Stimulated activated CD4-positive, alpha-beta T cell treated with anti-CD3 and anti-CD28 coated beads, Interleukin-12 subunit alpha, Interleukin-12 subunit beta, amount 100 ng/mL, for 4 hours (primary cell): ENCODE results near the gene SCAF8.
"Not testable (repeated sequence)": the region's sequence is repeated elsewhere in the genome, so short reads cannot be mapped to it uniquely, and the experiment has no call there.

Experiments
- DNase-seq: peaks from one replicate; pipeline ENCODE4 v3.0.0-alpha.2; 2020

Gene SCAF8

GRCh38 chr6:154791556-154792317 is 58.5 kb downstream of the SCAF8 start:
- DNase-seq, result no peak

GRCh38 chr6:154792325-154792724 is 59.1 kb downstream of the SCAF8 start:
- no peak for DNase-seq

- no peak for DNase-seq
These were observed 59.5 kb downstream of the SCAF8 start for GRCh38 chr6:154792761-154793160.

- no peak for DNase-seq
These were observed 63.3 kb downstream of the SCAF8 start for GRCh38 chr6:154796484-154796883.

- no peak for DNase-seq
These were observed 64.6 kb downstream of the SCAF8 start for GRCh38 chr6:154797857-154798256.

GRCh38 chr6:154800338-154800737 is 67.1 kb downstream of the SCAF8 start:
- DNase-seq, result no peak

- DNase-seq, result no peak
These were observed 72.2 kb downstream of the SCAF8 start for GRCh38 chr6:154805288-154805911.

- DNase-seq, result no peak
These were observed 73.6 kb downstream of the SCAF8 start for GRCh38 chr6:154806804-154807203.

- not testable (repeated sequence) for DNase-seq
These were observed 78.4 kb downstream of the SCAF8 start for GRCh38 chr6:154811663-154812062.

GRCh38 chr6:154814063-154814462 is 80.8 kb downstream of the SCAF8 start:
- DNase-seq, result no peak

GRCh38 chr6:154815938-154816820 is 83.0 kb downstream of the SCAF8 start:
- DNase-seq, result no peak

- no peak for DNase-seq
These were observed 87.9 kb downstream of the SCAF8 start for GRCh38 chr6:154821099-154821498.

- no peak for DNase-seq
These were observed 88.4 kb downstream of the SCAF8 start for GRCh38 chr6:154821638-154822037.

GRCh38 chr6:154822947-154823558 is 89.8 kb downstream of the SCAF8 start:
- no peak for DNase-seq

- DNase-seq, result no peak
These were observed 90.9 kb downstream of the SCAF8 start for GRCh38 chr6:154824076-154824475.

GRCh38 chr6:154829970-154830369 is 96.8 kb downstream of the SCAF8 start:
- no peak for DNase-seq

- no peak for DNase-seq
These were observed 97.6 kb downstream of the SCAF8 start for GRCh38 chr6:154830771-154831170.

- DNase-seq, result no peak
These were observed 102.1 kb downstream of the SCAF8 start for GRCh38 chr6:154835307-154835706.

- DNase-seq, result no peak
These were observed 106.3 kb downstream of the SCAF8 start for GRCh38 chr6:154839546-154839945.

- no peak for DNase-seq
These were observed 107.1 kb downstream of the SCAF8 start for GRCh38 chr6:154840363-154840762.

- DNase-seq, result no peak
These were observed 107.9 kb downstream of the SCAF8 start for GRCh38 chr6:154841109-154841508.

GRCh38 chr6:154842833-154843232 is 109.6 kb downstream of the SCAF8 start:
- no peak for DNase-seq

GRCh38 chr6:154847318-154847717 is 114.1 kb downstream of the SCAF8 start:
- no peak for DNase-seq
